HEK293 (cell line): ENCODE measurements around the gene FBXO33.

ENCODE experiments used
- CTCF ChIP-seq: fragments of 450-650 bp; formaldehyde crosslinking; IDR thresholded peaks from 2 replicates; pipeline ENCODE4 v1.5.1; 2016; ENCODE audit warnings: missing biosample characterization, missing genetic modification characterization
- HOXA7 ChIP-seq: sonication (generic); formaldehyde crosslinking; IDR thresholded peaks from 2 replicates; pipeline ENCODE4 v1.8.1; 2022; ENCODE audit warnings: missing genetic modification reagents, borderline replicate concordance
- TCF7L2 ChIP-seq: IDR thresholded peaks from 2 replicates; pipeline ENCODE4 v1.6.1; 2011; ENCODE audit warnings: low read depth, mild to moderate bottlenecking, inconsistent platforms, low read length, moderate library complexity, borderline replicate concordance
- ZBTB49 ChIP-seq: fragments of 450-650 bp; formaldehyde crosslinking; IDR thresholded peaks from 2 replicates; pipeline ENCODE4 v1.5.1; 2016; ENCODE audit warnings: missing biosample characterization, missing genetic modification characterization, low read depth
- ZBTB8A ChIP-seq: fragments of 450-650 bp; formaldehyde crosslinking; IDR thresholded peaks from 2 replicates; pipeline ENCODE4 v1.5.1; 2016; ENCODE audit warnings: missing biosample characterization, missing genetic modification characterization
- TF ChIP-seq, protein P1 (sequence below): sonication (generic); formaldehyde crosslinking; IDR thresholded peaks from 2 replicates; pipeline ENCODE4 v1.8.1; 2022; ENCODE audit warnings: mild to moderate bottlenecking, moderate library complexity, missing genetic modification reagents

DNA sequence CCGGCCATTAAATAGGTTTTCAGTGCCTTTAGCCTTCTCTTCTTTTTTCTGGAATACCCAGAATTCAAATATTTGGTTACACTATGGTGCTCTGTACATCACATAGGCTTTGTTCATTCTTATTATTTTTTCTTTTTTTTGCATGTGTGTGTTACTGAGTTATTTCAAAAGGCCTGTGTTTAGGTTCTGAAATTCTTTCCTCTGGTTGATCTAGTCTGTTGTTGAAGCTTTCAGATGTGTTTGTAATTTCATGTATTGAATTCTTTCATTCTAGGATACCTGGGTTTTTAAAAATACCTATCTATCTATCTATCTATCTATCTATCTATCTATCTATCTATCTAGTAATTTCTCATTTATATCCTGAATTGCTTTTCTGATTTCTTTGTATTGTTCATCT lies 66.9 kb downstream of the FBXO33 start:
- TF ChIP-seq ZBTB49 (no peak), ZBTB8A (tag by site-specific recombination) (no peak), TCF7L2 (no peak), CTCF (tag by site-specific recombination) (no peak), HOXA7 (CRISPR knock-in tag) (no peak)
- TF ChIP-seq, protein P1, sequence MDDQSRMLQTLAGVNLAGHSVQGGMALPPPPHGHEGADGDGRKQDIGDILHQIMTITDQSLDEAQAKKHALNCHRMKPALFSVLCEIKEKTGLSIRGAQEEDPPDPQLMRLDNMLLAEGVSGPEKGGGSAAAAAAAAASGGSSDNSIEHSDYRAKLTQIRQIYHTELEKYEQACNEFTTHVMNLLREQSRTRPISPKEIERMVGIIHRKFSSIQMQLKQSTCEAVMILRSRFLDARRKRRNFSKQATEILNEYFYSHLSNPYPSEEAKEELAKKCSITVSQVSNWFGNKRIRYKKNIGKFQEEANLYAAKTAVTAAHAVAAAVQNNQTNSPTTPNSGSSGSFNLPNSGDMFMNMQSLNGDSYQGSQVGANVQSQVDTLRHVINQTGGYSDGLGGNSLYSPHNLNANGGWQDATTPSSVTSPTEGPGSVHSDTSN, result no peak
